Medulla oblongata (tissue), 1 donor: ENCODE results near the gene COPB2.

Experiments used
- DNase-seq: peaks from one replicate; pipeline ENCODE4 v3.0.0-alpha.2; 2015; ENCODE audit errors: extremely low spot score

COPB2 gene

GRCh38 chr3:139307601-139308555, 81.6 kb downstream of the COPB2 start:
- no peak for DNase-seq
